ENCODE data around the gene DNAJC30. TPM values are rescaled to one million over a fixed set of nuclear protein-coding genes. Genes with fewer than 3 reads are reported as not detected.

DNAJC30 gene
- total RNA-seq, 4 donors from 2014 or later = 4.5 to 7.5 (median 5.5) TPM

GRCh38 chr7:73674468-73675124 lies 8.7 kb downstream of the DNAJC30 start:
- H3K27ac ChIP-seq (replicated peaks in 1 of 4) = no peak overlapping the region
- TF ChIP-seq EP300 (IDR thresholded peaks at IDR 0.05) (no peak), CTCF (IDR thresholded peaks at IDR 0.05) (no peak), POLR2AphosphoS5 (IDR thresholded peaks at IDR 0.05) (no peak), POLR2A (IDR thresholded peaks at IDR 0.05; ENCODE audit: low read depth) (no peak)
- H3K27me3 ChIP-seq = no peaks in the 10 kb centered on the region
- DNase-seq (ENCODE audit: extremely low spot score) = no peak
- H3K36me3 ChIP-seq = peaks cover 9 to 20% (median 13%) of the 10 kb centered on the region in 4 donors
- H3K4me1 ChIP-seq = peaks cover 0 to 16% (median 4%) of the 10 kb centered on the region in 4 donors
- H3K4me3 ChIP-seq = no peak overlapping the region
- intact Hi-C loops (cut with DNase I) = no loop called here
- no peaks in the 10 kb centered on the region for H3K9me3 ChIP-seq
- WGBS = 100% methylated on average over 1 of the region's 1 CpG

- 91% methylated on average over 15 of the region's 15 CpGs for WGBS
- H3K27ac ChIP-seq (replicated peaks in 1 of 4) = no peak overlapping the region
- no peaks in the 10 kb centered on the region for H3K27me3 ChIP-seq
- no peak for DNase-seq (ENCODE audit: extremely low spot score)
- no peaks in the 10 kb centered on the region for H3K9me3 ChIP-seq
- H3K4me1 ChIP-seq = peaks cover 10 to 31% (median 19%) of the 10 kb centered on the region in 4 donors
- TF ChIP-seq POLR2AphosphoS5 (IDR thresholded peaks at IDR 0.05) (no peak), EP300 (IDR thresholded peaks at IDR 0.05) (no peak), CTCF (IDR thresholded peaks at IDR 0.05) (no peak), POLR2A (IDR thresholded peaks at IDR 0.05; ENCODE audit: low read depth) (no peak)
- H3K36me3 ChIP-seq = no peaks in the 10 kb centered on the region
- intact Hi-C loops (cut with DNase I) = no loop called here
- no peak overlapping the region for H3K4me3 ChIP-seq
These were observed 11.3 kb downstream of the DNAJC30 start for GRCh38 chr7:73671857-73672445.

- no peak overlapping the region for H3K4me3 ChIP-seq
- TF ChIP-seq POLR2A (IDR thresholded peaks at IDR 0.05; ENCODE audit: low read depth) (no peak), CTCF (IDR thresholded peaks at IDR 0.05) (no peak), POLR2AphosphoS5 (IDR thresholded peaks at IDR 0.05) (no peak), EP300 (IDR thresholded peaks at IDR 0.05) (no peak)
These were observed 12.0 kb downstream of the DNAJC30 start for GRCh38 chr7:73671322-73671661.

GRCh38 chr7:73669858-73670385 lies 13.3 kb downstream of the DNAJC30 start:
- TF ChIP-seq POLR2AphosphoS5 (IDR thresholded peaks at IDR 0.05) (no peak), POLR2A (IDR thresholded peaks at IDR 0.05; ENCODE audit: low read depth) (no peak), EP300 (IDR thresholded peaks at IDR 0.05) (no peak), CTCF (IDR thresholded peaks at IDR 0.05) (no peak)
- H3K36me3 ChIP-seq = no peaks in the 10 kb centered on the region
- H3K4me1 ChIP-seq = peaks cover 10 to 31% (median 19%) of the 10 kb centered on the region in 4 donors
- no peak overlapping the region for H3K27ac ChIP-seq (replicated peaks in 1 of 4)
- H3K27me3 ChIP-seq = no peaks in the 10 kb centered on the region
- intact Hi-C loops (cut with DNase I) = loop anchor here (10.0 kb wide), 1 partner anchor 55 kb away; no protein-coding TSS in a partner anchor
- H3K4me3 ChIP-seq = no peak overlapping the region
- no peak for DNase-seq (ENCODE audit: extremely low spot score)
- H3K9me3 ChIP-seq = no peaks in the 10 kb centered on the region
- WGBS = 72% methylated on average over 11 of the region's 12 CpGs

More at GRCh38 chr7:73671322-73671661, 12.0 kb downstream of the DNAJC30 start:
- no peaks in the 10 kb centered on the region for H3K9me3 ChIP-seq
- H3K27ac ChIP-seq (replicated peaks in 1 of 4) = no peak overlapping the region
- 20% methylated on average over 1 of the region's 12 CpGs for WGBS
- intact Hi-C loops (cut with DNase I) = no loop called here
- no peak for DNase-seq (ENCODE audit: extremely low spot score)
- peaks cover 10 to 31% (median 19%) of the 10 kb centered on the region in 4 donors for H3K4me1 ChIP-seq
- H3K36me3 ChIP-seq = no peaks in the 10 kb centered on the region
- no peaks in the 10 kb centered on the region for H3K27me3 ChIP-seq

Data from esophagus muscularis mucosa (tissue), 4 donors.